ENCODE results near the gene UGT3A1. TPM values are rescaled to one million over a fixed set of nuclear protein-coding genes. Genes with fewer than 3 reads are reported as not detected.
A peak's percentile ranks its signal among the peaks of the same experiment; 100 is the strongest.
"Not testable (repeated sequence)": the region's sequence is repeated elsewhere in the genome, so short reads cannot be mapped to it uniquely, and the experiment has no call there.

The UGT3A1 gene, protein sequence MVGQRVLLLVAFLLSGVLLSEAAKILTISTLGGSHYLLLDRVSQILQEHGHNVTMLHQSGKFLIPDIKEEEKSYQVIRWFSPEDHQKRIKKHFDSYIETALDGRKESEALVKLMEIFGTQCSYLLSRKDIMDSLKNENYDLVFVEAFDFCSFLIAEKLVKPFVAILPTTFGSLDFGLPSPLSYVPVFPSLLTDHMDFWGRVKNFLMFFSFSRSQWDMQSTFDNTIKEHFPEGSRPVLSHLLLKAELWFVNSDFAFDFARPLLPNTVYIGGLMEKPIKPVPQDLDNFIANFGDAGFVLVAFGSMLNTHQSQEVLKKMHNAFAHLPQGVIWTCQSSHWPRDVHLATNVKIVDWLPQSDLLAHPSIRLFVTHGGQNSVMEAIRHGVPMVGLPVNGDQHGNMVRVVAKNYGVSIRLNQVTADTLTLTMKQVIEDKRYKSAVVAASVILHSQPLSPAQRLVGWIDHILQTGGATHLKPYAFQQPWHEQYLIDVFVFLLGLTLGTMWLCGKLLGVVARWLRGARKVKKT
- polyA plus RNA-seq = 142 TPM
- long read RNA-seq, donor 1, full-length matches to known transcripts = 19 of 69 reads
- long read RNA-seq, donor 1, partial matches to known transcripts = 50 of 69 reads
- long read RNA-seq, donor 1, other reads (novel, unspliced or antisense) = 0 of 69 reads
- long read RNA-seq, donor 2, full-length matches to known transcripts = 46 of 176 reads
- long read RNA-seq, donor 2, partial matches to known transcripts = 130 of 176 reads
- long read RNA-seq, donor 2, other reads (novel, unspliced or antisense) = 0 of 176 reads
- long read RNA-seq, donor 3, full-length matches to known transcripts = 91 of 332 reads
- long read RNA-seq, donor 3, partial matches to known transcripts = 232 of 332 reads
- long read RNA-seq, donor 3, other reads (novel, unspliced or antisense) = 9 of 332 reads
- long read RNA-seq, donor 4, full-length matches to known transcripts = 4 of 11 reads
- long read RNA-seq, donor 4, partial matches to known transcripts = 7 of 11 reads
- long read RNA-seq, donor 4, other reads (novel, unspliced or antisense) = 0 of 11 reads
- long read RNA-seq, donor 5 = 0 reads
- long read RNA-seq, donor 6, full-length matches to known transcripts = 44 of 140 reads
- long read RNA-seq, donor 6, partial matches to known transcripts = 96 of 140 reads
- long read RNA-seq, donor 6, other reads (novel, unspliced or antisense) = 0 of 140 reads
- long read RNA-seq, donor 7 = 0 reads
- long read RNA-seq, donor 8, full-length matches to known transcripts = 23 of 115 reads
- long read RNA-seq, donor 8, partial matches to known transcripts = 92 of 115 reads
- long read RNA-seq, donor 8, other reads (novel, unspliced or antisense) = 0 of 115 reads
- long read RNA-seq, donor 9, full-length matches to known transcripts = 19 of 73 reads
- long read RNA-seq, donor 9, partial matches to known transcripts = 54 of 73 reads
- long read RNA-seq, donor 9, other reads (novel, unspliced or antisense) = 0 of 73 reads
- long read RNA-seq, donor 10, full-length matches to known transcripts = 45 of 105 reads
- long read RNA-seq, donor 10, partial matches to known transcripts = 53 of 105 reads
- long read RNA-seq, donor 10, other reads (novel, unspliced or antisense) = 7 of 105 reads
- long read RNA-seq, donor 11, full-length matches to known transcripts = 35 of 155 reads
- long read RNA-seq, donor 11, partial matches to known transcripts = 120 of 155 reads
- long read RNA-seq, donor 11, other reads (novel, unspliced or antisense) = 0 of 155 reads

- Histone ChIP-seq H3K9me3 (ENCODE audit: control insufficient read depth, low read depth, low read length) (peaks cover 5% of the 10 kb centered on the region), H3K36me3 (ENCODE audit: control insufficient read depth, insufficient read depth, low read length) (no peaks in the 10 kb centered on the region), H3K27ac (ENCODE audit: low read length) (peak within 1 kb of the TSS; percentile 92), H3K27me3 (ENCODE audit: control insufficient read depth, insufficient read depth, low read length) (no peaks in the 10 kb centered on the region), H3K4me1 (ENCODE audit: control insufficient read depth, insufficient read depth, low read length) (peaks cover 19% of the 10 kb centered on the region), H3K4me3 (ENCODE audit: low read length) (peak within 1 kb of the TSS; percentile 71)
- DNase-seq = peak; percentile 78 to 92
- no CpG with 5 or more reads among the region's 25 CpGs for WGBS (ENCODE audit: insufficient coverage, low lambda C conversion rate)
These were observed at the start of gene UGT3A1 for GRCh38 chr5:35990941-35991611. Gene UGT3A1 (minus strand): TSS chr5:35991390. CDS start chr5:35991240, 150 bp downstream.

DNA sequence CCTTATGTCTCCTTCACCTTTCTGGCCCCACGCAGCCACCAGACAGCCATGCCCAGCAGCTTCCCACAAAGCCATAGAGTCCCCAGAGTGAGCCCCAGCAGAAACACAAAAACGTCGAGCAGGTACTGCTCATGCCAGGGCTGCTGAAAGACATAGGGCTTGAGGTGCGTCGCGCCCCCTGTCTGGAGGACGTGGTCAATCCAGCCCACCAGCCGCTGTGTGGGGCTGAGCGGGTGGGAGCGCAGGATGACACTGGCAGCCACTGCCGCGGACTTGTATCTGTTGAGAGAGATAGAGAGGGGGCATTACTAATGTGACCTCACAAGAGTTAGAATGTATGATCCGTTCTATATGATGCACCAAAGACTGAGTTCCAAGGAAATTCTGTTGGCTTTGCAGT lies 44.5 kb upstream of the UGT3A1 start:
- Histone ChIP-seq H3K27me3 (ENCODE audit: control insufficient read depth, insufficient read depth, low read length) (no peaks in the 10 kb centered on the region), H3K27ac (ENCODE audit: low read length) (no peak overlapping the region), H3K4me1 (ENCODE audit: control insufficient read depth, insufficient read depth, low read length) (peaks cover 26% of the 10 kb centered on the region), H3K36me3 (ENCODE audit: control insufficient read depth, insufficient read depth, low read length) (no peaks in the 10 kb centered on the region), H3K4me3 (ENCODE audit: low read length) (no peak overlapping the region), H3K9me3 (ENCODE audit: control insufficient read depth, low read depth, low read length) (no peaks in the 10 kb centered on the region)
- no peak for DNase-seq
- WGBS (ENCODE audit: insufficient coverage, low lambda C conversion rate) = no CpG with 5 or more reads among the region's 13 CpGs

DNA sequence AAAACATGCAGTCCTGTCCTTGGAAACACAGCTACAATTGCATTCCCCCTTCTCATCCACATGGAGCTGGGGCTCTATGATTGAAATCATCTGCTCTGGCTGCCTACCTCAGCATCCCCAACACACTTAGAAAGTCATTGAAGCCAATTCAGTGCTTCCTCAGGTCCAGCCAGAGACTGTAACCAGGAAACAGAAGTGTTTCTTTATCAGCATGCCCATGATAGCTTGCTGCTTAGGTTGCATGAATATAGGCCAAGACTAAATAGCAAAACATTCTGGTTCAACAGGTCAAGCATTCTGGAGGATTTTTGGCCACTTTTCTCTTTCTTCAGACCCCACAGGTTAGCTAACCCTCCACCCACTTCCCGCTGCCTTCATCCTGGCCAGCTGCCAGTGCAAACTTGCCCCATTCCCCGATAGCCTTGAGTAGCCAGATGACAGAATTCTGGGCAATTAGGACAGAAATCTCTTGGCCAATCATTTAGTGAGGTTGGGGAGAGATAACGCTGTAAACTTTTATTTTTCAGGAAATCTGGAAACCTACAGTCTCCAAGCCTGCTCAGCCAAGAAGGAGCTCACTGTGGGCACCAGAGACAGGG lies 43.4 kb upstream of the UGT3A1 start:
- H3K36me3 ChIP-seq (ENCODE audit: control insufficient read depth, insufficient read depth, low read length); H3K4me3 ChIP-seq (ENCODE audit: low read length); H3K27me3 ChIP-seq (ENCODE audit: control insufficient read depth, insufficient read depth, low read length); H3K9me3 ChIP-seq (ENCODE audit: control insufficient read depth, low read depth, low read length): not testable (repeated sequence)
- peaks cover 24% of the 10 kb centered on the region for H3K4me1 ChIP-seq (ENCODE audit: control insufficient read depth, insufficient read depth, low read length)
- H3K27ac ChIP-seq (ENCODE audit: low read length) = peak overlapping the region; percentile 26
- DNase-seq = peak in 1 of 2 donors; percentile 14
- no CpG with 5 or more reads among the region's 3 CpGs for WGBS (ENCODE audit: insufficient coverage, low lambda C conversion rate)

- no peaks in the 10 kb centered on the region for H3K36me3 ChIP-seq (ENCODE audit: control insufficient read depth, insufficient read depth, low read length)
- H3K4me3 ChIP-seq (ENCODE audit: low read length) = no peak overlapping the region
- H3K9me3 ChIP-seq (ENCODE audit: control insufficient read depth, low read depth, low read length) = no peaks in the 10 kb centered on the region
- DNase-seq = peak in 1 of 2 donors; percentile 32
- no peaks in the 10 kb centered on the region for H3K27me3 ChIP-seq (ENCODE audit: control insufficient read depth, insufficient read depth, low read length)
- no CpG with 5 or more reads among the region's 1 CpG for WGBS (ENCODE audit: insufficient coverage, low lambda C conversion rate)
- peaks cover 24% of the 10 kb centered on the region for H3K4me1 ChIP-seq (ENCODE audit: control insufficient read depth, insufficient read depth, low read length)
- no peak overlapping the region for H3K27ac ChIP-seq (ENCODE audit: low read length)
These were observed 42.3 kb upstream of the UGT3A1 start for GRCh38 chr5:36033486-36033885.

GRCh38 chr5:36033047-36033446 lies 41.9 kb upstream of the UGT3A1 start:
- no peak overlapping the region for H3K4me3 ChIP-seq (ENCODE audit: low read length)
- H3K27me3 ChIP-seq (ENCODE audit: control insufficient read depth, insufficient read depth, low read length) = no peaks in the 10 kb centered on the region
- no peak overlapping the region for H3K27ac ChIP-seq (ENCODE audit: low read length)
- H3K36me3 ChIP-seq (ENCODE audit: control insufficient read depth, insufficient read depth, low read length) = no peaks in the 10 kb centered on the region
- no peaks in the 10 kb centered on the region for H3K9me3 ChIP-seq (ENCODE audit: control insufficient read depth, low read depth, low read length)
- no peak for DNase-seq
- H3K4me1 ChIP-seq (ENCODE audit: control insufficient read depth, insufficient read depth, low read length) = peaks cover 24% of the 10 kb centered on the region

- Histone ChIP-seq H3K9me3 (ENCODE audit: control insufficient read depth, low read depth, low read length) (no peaks in the 10 kb centered on the region), H3K27me3 (ENCODE audit: control insufficient read depth, insufficient read depth, low read length) (no peaks in the 10 kb centered on the region), H3K4me3 (ENCODE audit: low read length) (no peak overlapping the region), H3K27ac (ENCODE audit: low read length) (no peak overlapping the region), H3K4me1 (ENCODE audit: control insufficient read depth, insufficient read depth, low read length) (peaks cover 16% of the 10 kb centered on the region), H3K36me3 (ENCODE audit: control insufficient read depth, insufficient read depth, low read length) (no peaks in the 10 kb centered on the region)
- no CpG with 5 or more reads among the region's 6 CpGs for WGBS (ENCODE audit: insufficient coverage, low lambda C conversion rate)
- no peak for DNase-seq
These were observed 40.0 kb upstream of the UGT3A1 start for GRCh38 chr5:36031223-36031622.

DNA sequence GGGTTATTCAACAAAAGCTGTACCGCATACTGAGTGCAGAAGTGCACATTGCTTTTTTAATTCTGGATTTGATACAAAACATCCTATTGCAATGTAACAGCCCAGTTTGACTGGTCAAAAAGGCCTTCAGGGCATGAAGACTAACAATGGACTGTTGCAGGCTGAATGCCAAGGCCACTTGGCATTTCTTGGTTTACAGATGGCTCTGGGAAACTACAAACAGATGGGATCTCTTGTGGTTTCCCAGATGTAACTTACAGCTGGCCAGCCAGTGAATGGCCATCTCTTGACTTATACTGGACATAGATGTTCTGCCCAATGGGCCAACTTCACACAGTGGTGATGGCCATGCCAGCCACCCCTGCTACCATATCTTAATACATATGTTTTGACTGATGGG lies 38.7 kb upstream of the UGT3A1 start:
- H3K27me3 ChIP-seq (ENCODE audit: control insufficient read depth, insufficient read depth, low read length) = no peaks in the 10 kb centered on the region
- no peaks in the 10 kb centered on the region for H3K9me3 ChIP-seq (ENCODE audit: control insufficient read depth, low read depth, low read length)
- H3K4me3 ChIP-seq (ENCODE audit: low read length) = no peak overlapping the region
- H3K36me3 ChIP-seq (ENCODE audit: control insufficient read depth, insufficient read depth, low read length) = no peaks in the 10 kb centered on the region
- peaks cover 6% of the 10 kb centered on the region for H3K4me1 ChIP-seq (ENCODE audit: control insufficient read depth, insufficient read depth, low read length)
- no peak overlapping the region for H3K27ac ChIP-seq (ENCODE audit: low read length)
- no peak for DNase-seq
- WGBS (ENCODE audit: insufficient coverage, low lambda C conversion rate) = no CpG with 5 or more reads among the region's 1 CpG

GRCh38 chr5:36028816-36029465 lies 37.8 kb upstream of the UGT3A1 start:
- WGBS (ENCODE audit: insufficient coverage, low lambda C conversion rate) = 90% methylated on average over 2 of the region's 5 CpGs

More at GRCh38 chr5:36028816-36029465, 37.8 kb upstream of the UGT3A1 start:
- Histone ChIP-seq H3K27me3 (ENCODE audit: control insufficient read depth, insufficient read depth, low read length) (no peaks in the 10 kb centered on the region), H3K9me3 (ENCODE audit: control insufficient read depth, low read depth, low read length) (no peaks in the 10 kb centered on the region), H3K36me3 (ENCODE audit: control insufficient read depth, insufficient read depth, low read length) (no peaks in the 10 kb centered on the region), H3K27ac (ENCODE audit: low read length) (no peak overlapping the region), H3K4me3 (ENCODE audit: low read length) (no peak overlapping the region), H3K4me1 (ENCODE audit: control insufficient read depth, insufficient read depth, low read length) (peaks cover 4% of the 10 kb centered on the region)
- DNase-seq = no peak
